Vagina (tissue), 2 donors: Measurements from ENCODE around the gene PHRF1. TPM values are rescaled to one million over a fixed set of nuclear protein-coding genes. Genes with fewer than 3 reads are reported as not detected.

Source experiments
- DNase-seq, 2 donors: peaks; one replicate each; pipeline ENCODE4 v3.0.0-alpha.2; 2017; ENCODE audit errors: extremely low spot score in 2 of 2
- H3K27ac ChIP-seq: fragments of 200-600 bp; sonication (generic); one replicate; pipeline ENCODE4 v1.5.1; 2019
- H3K27me3 ChIP-seq: fragments of 200-600 bp; sonication (generic); one replicate; pipeline ENCODE4 v1.5.1; 2019
- H3K36me3 ChIP-seq, 2 donors: fragments of 200-600 bp; sonication (generic); one replicate each; pipeline ENCODE4 v1.5.1; 2017 to 2019
- H3K4me1 ChIP-seq: fragments of 200-600 bp; sonication (generic); one replicate; pipeline ENCODE4 v1.5.1; 2019
- H3K4me3 ChIP-seq, 2 donors: fragments of 200-600 bp; sonication (generic); 1 replicate in 1 of 2; 2 replicates in 1 of 2; pipeline ENCODE4 v1.5.1; 2016 to 2019
- H3K9me3 ChIP-seq: fragments of 200-600 bp; sonication (generic); one replicate; pipeline ENCODE4 v1.5.1; 2019
- CTCF ChIP-seq, 3 experiments: fragments of 450-650 bp in 2 of 3; fragments of 200-600 bp in 1 of 3; sonication (generic) in 1 of 3; IDR thresholded peaks; one replicate each; pipeline ENCODE4 v1.5.1; 2017 to 2019; ENCODE audit warnings: antibody characterized with exemption in 3 of 3, mild to moderate bottlenecking in 2 of 3, moderate library complexity in 2 of 3
- POLR2A ChIP-seq, 2 donors: fragments of 450-650 bp; IDR thresholded peaks; one replicate each; pipeline ENCODE4 v1.6.1; 2017; ENCODE audit warnings: antibody characterized with exemption in 2 of 2, mild to moderate bottlenecking in 2 of 2, moderate library complexity in 2 of 2
- POLR2AphosphoS5 ChIP-seq, 2 donors: sonication (generic); formaldehyde crosslinking; IDR thresholded peaks; one replicate each; pipeline ENCODE4 v1.9.0; 2017; ENCODE audit warnings: antibody characterized with exemption in 2 of 2, mild to moderate bottlenecking in 2 of 2, low read depth in 1 of 2; ENCODE audit not compliant: insufficient read depth in 1 of 2
- intact Hi-C: fragments of 100-400 bp; cut with DNase I; formaldehyde crosslinking; loops from one replicate; pipeline ENCODE4 v1.15.1; 2023
- total RNA-seq: library from RNA; depleted of rRNA; stranded (reverse); fragments of >200 nt; gene quantifications from one replicate; pipeline ENCODE4 v1.2.3, GENCODE V29; 2016

The PHRF1 gene
- total RNA-seq, 1 donor from 2014 or later = 26.0 TPM

DNA sequence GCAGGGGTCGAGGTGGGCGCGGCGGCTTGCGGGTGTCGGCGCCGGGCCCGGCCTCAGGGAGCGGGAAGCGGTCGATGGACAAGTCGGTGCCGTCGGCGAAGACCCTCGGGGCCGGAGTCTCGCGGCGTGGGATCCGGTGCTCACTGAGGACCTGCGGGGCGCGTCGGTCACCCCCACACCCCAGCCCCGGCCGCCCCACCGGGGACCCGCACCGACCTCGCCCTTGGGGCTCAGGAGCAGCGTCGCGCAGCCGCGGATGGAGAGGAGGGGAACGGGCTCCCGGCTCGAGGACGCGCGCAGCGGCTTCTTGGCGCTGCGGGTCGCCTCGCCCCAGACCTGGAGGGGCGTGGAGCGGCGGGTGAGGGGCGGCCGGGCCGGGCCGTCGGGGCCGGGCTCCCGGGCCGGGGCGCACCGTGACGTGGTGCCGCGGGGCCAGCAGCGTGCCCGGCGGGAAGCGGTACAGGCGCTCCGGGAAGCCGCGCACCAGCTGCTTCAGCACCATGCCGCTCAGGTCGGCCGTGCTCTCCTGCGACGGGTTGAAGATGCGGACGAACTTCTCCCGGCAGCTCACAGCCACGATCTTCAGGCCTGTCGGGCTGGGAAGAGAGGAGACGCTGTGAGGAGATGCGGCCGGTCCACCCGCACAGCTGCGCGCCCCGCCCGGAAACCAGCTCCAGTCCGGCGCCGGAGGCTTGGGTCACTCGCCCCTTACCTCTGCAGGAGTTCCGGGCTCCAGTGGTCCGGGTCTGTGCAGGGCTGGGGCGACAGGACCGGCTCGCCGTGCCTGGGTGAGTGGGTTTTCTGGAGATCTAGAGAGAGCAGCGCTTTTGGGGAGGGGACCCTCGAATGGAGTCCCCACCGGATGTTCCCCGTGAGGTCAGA is 20.2 kb upstream of the PHRF1 start:
- Histone ChIP-seq H3K27ac (no peak overlapping the region), H3K36me3 (no peaks in the 10 kb centered on the region), H3K27me3 (peaks cover 14% of the 10 kb centered on the region), H3K4me1 (peaks cover 27% of the 10 kb centered on the region), H3K4me3 (peak overlapping the region; percentile 30 to 32), H3K9me3 (no peaks in the 10 kb centered on the region)
- no peak for DNase-seq
- TF ChIP-seq CTCF (IDR thresholded peaks at IDR 0.05) (no peak), POLR2A (IDR thresholded peaks at IDR 0.05) (no peak), POLR2AphosphoS5 (IDR thresholded peaks at IDR 0.05; ENCODE audit: insufficient read depth in 1 of 2, low read depth in 1 of 2) (no peak)
- intact Hi-C loops = loop anchor here (10.0 kb wide), 1 partner anchor 169 kb away; no protein-coding TSS in a partner anchor

DNA sequence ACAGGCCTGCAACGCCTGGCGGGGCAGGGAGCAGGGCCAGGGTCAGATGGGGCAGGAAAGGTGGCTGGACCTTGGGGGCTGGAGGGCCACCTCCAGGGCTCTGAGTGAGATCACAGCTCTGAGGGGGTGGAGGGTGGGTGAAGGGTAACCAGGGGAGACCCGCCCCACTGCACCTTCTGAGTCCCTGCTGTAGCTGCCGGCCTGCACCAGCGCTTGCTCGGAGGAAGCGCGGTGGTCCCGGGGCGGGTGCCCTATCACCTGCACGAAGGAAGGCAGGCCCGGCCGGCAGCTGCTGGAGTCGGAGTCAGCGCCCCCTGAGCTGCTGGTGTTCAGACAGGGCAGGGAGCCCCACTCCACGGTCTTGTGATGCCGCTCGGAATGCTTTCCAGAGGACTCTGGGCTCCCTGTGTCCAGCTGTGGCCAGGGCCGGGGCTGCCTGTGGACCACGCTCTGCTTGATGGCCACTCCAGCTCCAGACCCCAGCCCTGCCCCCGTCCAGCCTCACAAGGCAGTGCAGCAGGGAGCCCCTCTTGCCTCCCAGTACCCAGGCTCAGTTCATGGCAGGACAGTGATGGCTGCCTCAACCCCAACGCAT is 19.5 kb upstream of the PHRF1 start:
- no peaks in the 10 kb centered on the region for H3K36me3 ChIP-seq
- H3K4me3 ChIP-seq = no peak overlapping the region
- H3K27ac ChIP-seq = no peak overlapping the region
- DNase-seq = no peak
- no peak for TF ChIP-seq CTCF (IDR thresholded peaks at IDR 0.05)
- no peak for TF ChIP-seq POLR2AphosphoS5 (IDR thresholded peaks at IDR 0.05; ENCODE audit: insufficient read depth in 1 of 2, low read depth in 1 of 2)
- TF ChIP-seq POLR2A (IDR thresholded peaks at IDR 0.05) = no peak
- peaks cover 33% of the 10 kb centered on the region for H3K4me1 ChIP-seq
- peaks cover 14% of the 10 kb centered on the region for H3K27me3 ChIP-seq
- intact Hi-C loops = loop anchor here (10.0 kb wide), 1 partner anchor 168 kb away; no protein-coding TSS in a partner anchor
- H3K9me3 ChIP-seq = no peaks in the 10 kb centered on the region

GRCh38 chr11:557328-558132 is 18.7 kb upstream of the PHRF1 start:
- intact Hi-C loops = loop anchor here (10.0 kb wide), 1 partner anchor 167 kb away; no protein-coding TSS in a partner anchor
- no peak overlapping the region for H3K27ac ChIP-seq
- peaks cover 14% of the 10 kb centered on the region for H3K27me3 ChIP-seq
- H3K4me3 ChIP-seq = no peak overlapping the region
- TF ChIP-seq POLR2AphosphoS5 (IDR thresholded peaks at IDR 0.05; ENCODE audit: insufficient read depth in 1 of 2, low read depth in 1 of 2) = no peak
- no peaks in the 10 kb centered on the region for H3K9me3 ChIP-seq
- no peak for DNase-seq
- no peaks in the 10 kb centered on the region for H3K36me3 ChIP-seq
- peaks cover 40% of the 10 kb centered on the region for H3K4me1 ChIP-seq

DNA sequence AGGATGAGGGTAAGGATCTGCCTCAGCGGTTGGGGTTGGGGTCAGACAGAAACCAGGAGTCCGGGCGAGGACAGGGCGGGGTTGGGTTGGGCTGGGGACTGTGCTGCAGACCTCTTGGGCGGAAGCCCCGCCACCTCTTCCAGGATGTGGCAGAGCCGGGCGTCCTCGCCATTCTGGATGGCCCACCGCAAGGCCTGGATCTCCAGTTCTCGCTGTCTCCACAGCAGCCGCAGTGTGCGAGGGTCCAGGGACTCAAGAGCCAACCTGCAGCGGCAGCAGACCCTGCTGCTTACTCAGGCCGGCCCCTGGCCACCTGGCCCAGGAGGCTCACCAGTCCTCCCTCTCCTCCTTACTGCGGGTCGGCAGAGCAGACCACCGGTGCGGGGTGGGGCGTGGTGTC is 17.8 kb upstream of the PHRF1 start:
- H3K27me3 ChIP-seq = peaks cover 14% of the 10 kb centered on the region
- intact Hi-C loops = loop anchor here (10.0 kb wide), 1 partner anchor 166 kb away; no protein-coding TSS in a partner anchor
- no peak overlapping the region for H3K4me3 ChIP-seq
- DNase-seq = no peak
- H3K27ac ChIP-seq = no peak overlapping the region
- TF ChIP-seq CTCF (IDR thresholded peaks at IDR 0.05) = no peak
- TF ChIP-seq POLR2AphosphoS5 (IDR thresholded peaks at IDR 0.05; ENCODE audit: insufficient read depth in 1 of 2, low read depth in 1 of 2) = no peak
- no peak for TF ChIP-seq POLR2A (IDR thresholded peaks at IDR 0.05)
- H3K9me3 ChIP-seq = no peaks in the 10 kb centered on the region
- H3K36me3 ChIP-seq = no peaks in the 10 kb centered on the region
- peaks cover 40% of the 10 kb centered on the region for H3K4me1 ChIP-seq

DNA sequence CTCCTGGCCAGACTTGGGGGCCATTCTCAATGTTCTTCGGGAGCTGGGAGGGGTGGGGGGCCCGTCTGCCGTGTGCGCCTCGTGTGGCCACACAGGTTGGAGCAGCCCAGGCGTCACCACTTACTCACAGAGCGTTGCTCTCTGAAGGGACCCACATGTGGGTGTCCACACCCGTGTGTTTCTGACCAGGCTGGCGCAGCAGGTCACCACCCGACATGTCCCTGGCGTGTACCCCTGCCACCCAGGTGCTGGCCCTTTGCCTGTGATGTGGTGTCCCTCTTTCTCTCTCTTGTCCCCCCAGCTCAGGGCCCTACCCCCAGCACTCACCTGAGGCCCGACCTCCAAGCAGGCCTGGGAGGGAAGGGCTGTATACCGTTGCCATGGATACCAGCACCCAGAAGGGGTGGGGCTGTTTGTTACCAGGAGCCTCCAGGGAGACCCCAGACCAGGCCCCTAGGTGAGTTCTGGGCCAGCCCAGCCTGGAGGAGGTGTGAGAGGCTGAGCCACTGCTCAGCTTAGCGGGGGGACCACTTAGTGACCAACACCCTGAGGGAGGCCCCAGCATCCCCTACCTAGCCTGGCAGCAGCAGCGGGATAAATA is 17.1 kb upstream of the PHRF1 start:
- H3K4me3 ChIP-seq = no peak overlapping the region
- no peak for DNase-seq
- H3K9me3 ChIP-seq = no peaks in the 10 kb centered on the region
- intact Hi-C loops = loop anchor here (10.0 kb wide), 1 partner anchor 166 kb away; no protein-coding TSS in a partner anchor
- H3K27me3 ChIP-seq = peaks cover 12% of the 10 kb centered on the region
- peaks cover 38% of the 10 kb centered on the region for H3K4me1 ChIP-seq
- TF ChIP-seq POLR2AphosphoS5 (IDR thresholded peaks at IDR 0.05; ENCODE audit: insufficient read depth in 1 of 2, low read depth in 1 of 2) = no peak
- TF ChIP-seq POLR2A (IDR thresholded peaks at IDR 0.05) = no peak
- no peak for TF ChIP-seq CTCF (IDR thresholded peaks at IDR 0.05)
- no peak overlapping the region for H3K27ac ChIP-seq
- no peaks in the 10 kb centered on the region for H3K36me3 ChIP-seq
